Esophagus (tissue), 2 donors: ENCODE data around the gene LCE7A. TPM values are rescaled to one million over a fixed set of nuclear protein-coding genes. Genes with fewer than 3 reads are reported as not detected.

ENCODE experiments used
- H3K27ac ChIP-seq, 2 donors: one replicate each; pipeline ENCODE4 v1.5.1; 2013; ENCODE audit warnings: low read depth in 2 of 2, mild to moderate bottlenecking in 2 of 2, inconsistent platforms in 1 of 2, low read length in 1 of 2, moderate library complexity in 1 of 2
- H3K27me3 ChIP-seq, 2 donors: one replicate each; pipeline ENCODE4 v1.6.1; 2013; ENCODE audit warnings: low read length in 2 of 2, control low read depth in 1 of 2, mild to moderate bottlenecking in 1 of 2; ENCODE audit not compliant: insufficient read depth in 2 of 2, control insufficient read depth in 1 of 2
- H3K36me3 ChIP-seq, 2 donors: one replicate each; pipeline ENCODE4 v1.6.1; 2013; ENCODE audit warnings: low read length in 1 of 2; ENCODE audit not compliant: control insufficient read depth in 2 of 2, insufficient read depth in 2 of 2
- H3K4me1 ChIP-seq, 2 donors: one replicate each; pipeline ENCODE4 v1.6.1; 2013; ENCODE audit warnings: low read length in 1 of 2; ENCODE audit not compliant: control insufficient read depth in 2 of 2, insufficient read depth in 2 of 2
- H3K4me3 ChIP-seq, 2 donors: one replicate each; pipeline ENCODE4 v1.5.1; 2013; ENCODE audit warnings: low read length in 2 of 2, mild to moderate bottlenecking in 2 of 2, low read depth in 1 of 2, moderate library complexity in 1 of 2
- H3K9me3 ChIP-seq, 2 donors: one replicate each; pipeline ENCODE4 v1.6.1; 2013; ENCODE audit warnings: mild to moderate bottlenecking in 2 of 2, low read depth in 1 of 2, low read length in 1 of 2, moderate library complexity in 1 of 2; ENCODE audit not compliant: control insufficient read depth in 2 of 2, insufficient read depth in 1 of 2
- WGBS, 2 donors: extraction: QIAGEN DNeasy Blood & Tissue Kit; methylation state at CpG; one replicate each; pipeline ENCODE4 v1.1.7; 2013; 5-methylcytosine and 5-hydroxymethylcytosine counted together
- polyA plus RNA-seq, 2 donors: library from polyadenylated mRNA; stranded (reverse); fragments of 200-250 nt; gene quantifications; one replicate each; pipeline ENCODE4 v1.2.3, GENCODE V29; 2013
- donor health status: healthy with polysubstance abuse.
- donor health status: Bipolar disorder and iron deficiency.

LCE7A gene
- polyA plus RNA-seq, 2 donors, result not detected

DNA sequence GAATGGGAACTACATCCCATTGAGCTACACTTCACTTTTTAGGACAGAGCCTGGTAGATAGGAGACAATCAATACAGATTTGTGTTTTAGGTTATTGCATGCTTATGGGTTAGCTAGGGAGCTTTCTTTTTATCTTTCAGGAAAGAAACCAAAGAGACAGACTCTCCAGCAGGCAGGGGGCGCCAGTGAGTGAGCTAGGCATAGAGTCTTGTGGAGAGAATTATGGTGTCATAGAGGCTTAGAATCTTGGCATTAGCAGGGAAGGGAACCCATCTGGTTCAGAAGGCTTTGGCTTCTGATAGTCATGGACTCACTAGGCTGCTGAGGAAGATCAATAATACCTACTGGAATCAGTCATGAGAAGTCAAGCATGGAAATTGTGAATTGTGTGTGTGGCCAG is 18.2 kb downstream of the LCE7A start, which contains the start of gene SMCP:
SMCP (plus strand) TSS at position 281 of the 400 bp plus-strand sequence. CDS start 6,101 bp downstream, outside the sequence.
- Histone ChIP-seq H3K27ac (peak within 1 kb of the TSS in 1 of 2 donors; percentile 34), H3K4me3 (no peak within 1 kb of the TSS), H3K36me3 (no peaks in the 10 kb centered on the region), H3K9me3 (no peaks in the 10 kb centered on the region), H3K27me3 (no peaks in the 10 kb centered on the region), H3K4me1 (peaks cover 0 to 5% of the 10 kb centered on the region in 2 donors)
- WGBS, 2 donors, result 27 to 34% methylated on average over 1 of the region's 1 CpG

DNA sequence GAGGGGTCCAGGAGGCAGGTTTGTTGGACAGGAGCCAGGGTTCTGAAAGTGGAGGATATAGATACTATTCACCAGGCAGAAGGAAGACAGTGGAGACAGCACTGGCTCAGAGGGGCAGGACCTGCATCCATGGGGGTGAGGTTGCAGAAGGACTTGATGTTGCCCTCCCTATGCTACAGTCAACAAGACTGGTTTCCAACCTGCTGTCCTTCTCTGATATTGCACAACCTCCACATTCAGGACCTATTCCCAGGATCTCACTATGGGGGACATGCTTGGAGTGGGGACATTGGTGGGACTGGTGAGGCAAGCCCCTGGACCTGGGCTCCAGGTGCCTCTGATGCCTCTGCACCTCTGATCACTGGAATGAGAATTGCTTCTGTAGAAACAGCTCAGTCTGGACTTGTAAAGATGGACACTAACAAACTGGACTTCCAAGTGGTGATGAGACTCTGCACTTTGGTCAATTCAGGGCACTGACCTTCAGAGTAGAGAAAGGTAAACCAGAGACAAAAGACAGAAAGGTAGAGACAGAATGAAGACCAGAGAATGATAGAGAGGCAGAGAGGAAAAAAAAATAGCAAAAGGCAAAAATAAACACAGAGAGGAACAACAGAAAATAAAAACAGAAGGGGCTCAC is 19.9 kb downstream of the LCE7A start:
- H3K27me3 ChIP-seq, result no peaks in the 10 kb centered on the region
- no peak overlapping the region for H3K4me3 ChIP-seq
- H3K9me3 ChIP-seq, result no peaks in the 10 kb centered on the region
- H3K36me3 ChIP-seq, result no peaks in the 10 kb centered on the region
- peaks cover 0 to 13% of the 10 kb centered on the region in 2 donors for H3K4me1 ChIP-seq
- H3K27ac ChIP-seq, result peak overlapping the region; percentile 36 to 91

DNA sequence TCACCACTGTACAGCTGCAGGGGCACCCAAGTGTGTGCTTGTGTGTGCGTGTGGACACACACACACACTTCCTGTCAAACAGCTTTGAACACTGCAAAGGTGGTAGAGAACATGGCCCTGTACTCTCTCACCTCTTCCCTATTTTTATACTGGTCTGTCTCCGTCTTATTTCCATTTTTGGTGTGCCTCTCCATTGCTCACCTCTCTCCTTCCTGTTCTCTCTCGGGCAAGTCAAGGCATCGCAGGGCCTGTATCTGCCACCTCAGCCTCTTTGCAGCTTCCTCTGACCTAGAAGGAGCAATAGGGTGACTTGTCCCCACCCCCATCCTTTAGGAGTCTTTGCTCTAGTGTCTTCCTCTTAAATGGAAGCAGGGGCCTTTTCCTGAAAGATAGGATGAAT is 20.5 kb downstream of the LCE7A start:
- Histone ChIP-seq H3K9me3 (no peaks in the 10 kb centered on the region), H3K27me3 (no peaks in the 10 kb centered on the region), H3K36me3 (no peaks in the 10 kb centered on the region), H3K4me1 (peaks cover 0 to 13% of the 10 kb centered on the region in 2 donors), H3K4me3 (no peak overlapping the region), H3K27ac (peak overlapping the region; percentile 36 to 91)
- WGBS, 2 donors, result 55 to 56% methylated on average over 4 of the region's 4 CpGs

DNA sequence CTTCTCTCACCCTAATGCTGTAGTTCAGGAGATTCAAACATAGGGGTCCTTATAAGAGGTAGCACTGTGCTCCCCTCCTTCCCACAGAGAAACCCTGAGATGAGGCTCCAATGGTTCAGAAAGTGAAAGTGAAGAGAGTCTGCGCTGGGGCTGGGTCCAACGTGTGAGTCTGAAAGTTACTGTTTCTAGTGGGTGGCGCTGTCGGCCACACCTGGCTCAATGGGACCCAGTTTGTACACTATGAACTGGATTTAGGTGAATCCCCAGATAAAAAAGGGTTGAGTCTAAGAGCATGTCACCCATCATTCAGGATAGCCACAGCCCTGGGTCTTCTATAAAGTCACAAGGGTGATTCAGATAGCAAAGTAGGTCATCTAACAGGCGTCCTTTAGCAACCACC is 21.1 kb downstream of the LCE7A start:
- peak overlapping the region; percentile 36 to 91 for H3K27ac ChIP-seq
- H3K27me3 ChIP-seq, result no peaks in the 10 kb centered on the region
- peaks cover 0 to 13% of the 10 kb centered on the region in 2 donors for H3K4me1 ChIP-seq
- no peaks in the 10 kb centered on the region for H3K36me3 ChIP-seq
- 48 to 52% methylated on average over 5 of the region's 5 CpGs for WGBS, 2 donors
- no peaks in the 10 kb centered on the region for H3K9me3 ChIP-seq
- H3K4me3 ChIP-seq, result no peak overlapping the region

DNA sequence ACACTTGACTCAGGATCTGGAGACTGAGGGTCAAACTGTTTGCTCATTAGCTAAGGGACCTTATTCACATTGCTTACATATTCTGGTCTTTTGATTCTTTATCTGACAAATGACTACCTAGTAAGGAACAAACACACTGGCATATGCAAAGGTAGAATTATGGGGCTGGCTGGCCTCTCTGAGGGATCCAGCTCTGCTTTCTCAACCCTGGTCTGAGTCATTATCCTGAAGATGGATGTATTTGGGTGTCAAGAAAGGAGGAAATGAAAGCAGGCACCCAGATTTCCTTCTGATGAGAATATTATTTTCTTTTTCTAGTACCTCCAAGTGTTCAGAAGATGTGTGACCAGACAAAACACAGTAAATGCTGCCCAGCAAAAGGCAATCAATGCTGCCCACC is 24.3 kb downstream of the LCE7A start:
- Histone ChIP-seq H3K36me3 (no peaks in the 10 kb centered on the region), H3K9me3 (no peaks in the 10 kb centered on the region), H3K4me3 (no peak overlapping the region), H3K27ac (peak overlapping the region; percentile 21 to 29), H3K27me3 (no peaks in the 10 kb centered on the region), H3K4me1 (peaks cover 0 to 20% of the 10 kb centered on the region in 2 donors)

DNA sequence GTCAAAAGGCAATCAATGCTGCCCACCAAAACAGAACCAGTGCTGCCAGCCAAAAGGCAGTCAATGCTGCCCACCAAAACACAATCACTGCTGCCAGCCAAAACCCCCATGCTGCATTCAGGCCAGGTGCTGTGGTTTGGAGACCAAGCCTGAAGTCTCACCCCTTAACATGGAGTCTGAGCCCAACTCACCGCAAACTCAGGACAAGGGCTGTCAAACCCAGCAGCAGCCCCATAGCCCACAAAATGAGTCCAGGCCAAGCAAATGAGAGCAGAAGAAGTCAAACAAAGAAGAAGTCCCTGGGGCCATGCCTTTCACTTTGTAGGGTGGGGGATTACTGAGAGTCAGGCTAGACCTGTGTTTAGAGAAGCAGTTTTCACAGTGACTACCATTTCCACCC is 24.7 kb downstream of the LCE7A start:
- Histone ChIP-seq H3K36me3 (no peaks in the 10 kb centered on the region), H3K9me3 (no peaks in the 10 kb centered on the region), H3K4me3 (no peak overlapping the region), H3K27ac (peak overlapping the region; percentile 21 to 29), H3K4me1 (peaks cover 0 to 18% of the 10 kb centered on the region in 2 donors), H3K27me3 (no peaks in the 10 kb centered on the region)
- WGBS, 2 donors, result 95 to 99% methylated on average over 1 of the region's 1 CpG

DNA sequence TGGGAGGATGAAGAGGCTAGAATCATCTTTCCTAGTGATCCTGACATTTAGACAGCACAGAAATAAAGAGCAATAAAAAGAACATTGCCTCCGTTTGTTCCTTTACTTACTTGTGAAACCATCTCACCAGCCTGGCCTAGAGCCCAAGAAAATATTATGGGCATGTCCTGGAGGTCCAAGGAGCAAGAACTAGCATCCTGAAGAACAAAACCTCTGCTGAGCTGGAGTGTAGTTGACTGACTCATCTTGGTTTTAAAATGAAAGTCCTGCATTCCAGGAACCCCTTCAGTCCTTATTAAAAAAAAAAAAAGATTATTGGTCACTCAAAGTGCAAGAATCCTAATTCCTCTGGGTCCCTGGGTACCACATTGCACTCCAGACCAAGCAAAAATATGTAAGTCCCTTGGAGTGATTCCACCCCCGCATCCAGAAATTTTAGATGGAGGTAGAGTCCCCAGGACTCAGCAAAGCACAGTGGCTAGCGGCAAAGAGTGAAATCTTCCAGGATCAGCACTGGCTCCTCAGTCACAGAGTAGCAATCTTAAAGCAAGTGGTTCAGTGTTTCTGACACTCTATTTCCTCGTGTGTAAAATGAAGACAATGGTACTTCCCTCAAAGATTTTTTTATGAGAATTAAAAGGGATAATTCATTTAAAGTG is 25.3 kb downstream of the LCE7A start:
- Histone ChIP-seq H3K27ac (no peak overlapping the region), H3K36me3 (no peaks in the 10 kb centered on the region), H3K27me3 (no peaks in the 10 kb centered on the region), H3K4me1 (peaks cover 0 to 15% of the 10 kb centered on the region in 2 donors), H3K4me3 (no peak overlapping the region), H3K9me3 (no peaks in the 10 kb centered on the region)
- WGBS, 2 donors, result 58 to 66% methylated on average over 4 of the region's 4 CpGs

DNA sequence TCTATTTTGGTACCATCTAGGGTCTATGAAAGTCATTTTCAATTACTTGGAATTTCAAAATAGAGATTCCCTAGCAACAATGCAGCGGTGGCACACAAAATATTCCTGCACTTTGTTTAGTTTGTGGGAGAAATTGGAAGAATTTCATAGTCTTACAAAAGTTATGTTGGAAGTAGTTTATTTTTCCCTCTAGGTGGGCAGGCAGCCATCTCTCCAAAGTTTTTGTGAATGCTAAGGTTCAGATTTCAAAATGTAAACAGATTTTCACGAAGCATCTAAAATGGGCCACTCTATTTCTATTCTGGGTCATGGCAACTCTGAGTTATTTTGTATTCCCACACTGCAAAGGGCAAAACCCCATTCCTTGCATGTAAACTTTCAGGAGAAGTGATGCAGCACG is 26.3 kb downstream of the LCE7A start:
- peak overlapping the region in 1 of 2 donors; percentile 33 for H3K27ac ChIP-seq
- H3K9me3 ChIP-seq, result no peaks in the 10 kb centered on the region
- H3K4me1 ChIP-seq, result peaks cover 0 to 15% of the 10 kb centered on the region in 2 donors
- no peaks in the 10 kb centered on the region for H3K36me3 ChIP-seq
- no peaks in the 10 kb centered on the region for H3K27me3 ChIP-seq
- no peak overlapping the region for H3K4me3 ChIP-seq
- 30 to 36% methylated on average over 3 of the region's 3 CpGs for WGBS, 2 donors

DNA sequence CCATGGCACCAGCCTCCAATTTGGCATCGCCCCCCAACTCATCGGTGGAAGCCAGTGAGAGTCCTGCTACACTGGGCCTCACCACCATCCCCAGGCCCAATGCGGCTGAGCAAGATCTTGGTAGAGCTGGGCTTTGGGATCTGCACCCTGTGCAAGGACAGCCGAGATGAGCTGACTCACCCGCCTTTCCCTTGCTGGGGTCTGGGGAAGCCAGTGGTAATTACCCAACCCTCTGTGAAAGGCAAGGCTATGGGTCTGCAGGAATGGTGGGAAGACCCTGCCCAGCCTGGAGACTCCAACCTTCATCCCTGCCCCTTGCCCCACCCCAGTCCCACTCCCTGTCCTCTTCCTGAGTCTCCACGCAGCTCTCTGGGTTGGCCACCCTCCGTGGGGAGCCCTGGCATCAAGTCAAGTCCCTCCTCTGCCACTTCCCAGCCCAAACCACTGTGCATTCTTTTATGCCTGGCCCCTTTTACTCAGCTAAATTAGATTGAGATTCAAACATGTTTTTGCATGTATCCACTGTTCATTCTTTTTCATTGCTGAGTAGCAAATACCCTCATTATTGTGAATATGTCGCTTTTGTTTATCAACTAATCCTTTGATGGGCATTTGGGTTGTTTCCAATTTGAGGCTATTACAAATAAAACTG is 27.1 kb downstream of the LCE7A start:
- 58 to 59% methylated on average over 8 of the region's 8 CpGs for WGBS, 2 donors
- no peak overlapping the region for H3K4me3 ChIP-seq

More for the DNA sequence above, 27.1 kb downstream of the LCE7A start:
- Histone ChIP-seq H3K9me3 (no peaks in the 10 kb centered on the region), H3K27ac (peak overlapping the region; percentile 7 to 38), H3K36me3 (no peaks in the 10 kb centered on the region), H3K4me1 (peaks cover 0 to 15% of the 10 kb centered on the region in 2 donors), H3K27me3 (no peaks in the 10 kb centered on the region)
